Sigmoid colon (tissue), 7 donors: ENCODE measurements around the gene ANKRD10. TPM values are rescaled to one million over a fixed set of nuclear protein-coding genes. Genes with fewer than 3 reads are reported as not detected.

Experiments used
- DNase-seq: peaks from one replicate; pipeline ENCODE4 v3.0.0-alpha.2; 2019
- H3K27ac ChIP-seq, 4 donors: fragments of 200-600 bp; sonication (generic); one replicate each; pipeline ENCODE4 v1.5.1; 2016 to 2019; ENCODE audit warnings: mild to moderate bottlenecking in 1 of 4
- H3K27me3 ChIP-seq, 3 donors: fragments of 200-600 bp; sonication (generic); one replicate each; pipeline ENCODE4 v1.5.1; 2019; ENCODE audit warnings: mild to moderate bottlenecking in 1 of 3
- H3K36me3 ChIP-seq, 4 donors: fragments of 200-600 bp; sonication (generic); one replicate each; pipeline ENCODE4 v1.5.1; 2016 to 2019
- H3K4me1 ChIP-seq, 4 donors: fragments of 200-600 bp; sonication (generic); one replicate each; pipeline ENCODE4 v1.5.1; 2017 to 2019
- H3K4me3 ChIP-seq, 4 donors: fragments of 200-600 bp; sonication (generic); one replicate each; pipeline ENCODE4 v1.5.1; 2017 to 2019; ENCODE audit warnings: mild to moderate bottlenecking in 2 of 4, moderate library complexity in 1 of 4
- H3K9me3 ChIP-seq, 4 donors: fragments of 200-600 bp in 3 of 4; sonication (generic) in 3 of 4; one replicate each; pipeline versions ENCODE4 v1.5.1 to v1.6.1; 2013 to 2019
- CTCF ChIP-seq, 4 experiments: fragments of 450-650 bp in 3 of 4; fragments of 200-600 bp in 1 of 4; IDR thresholded peaks; one replicate each; pipeline ENCODE4 v1.5.1; 2016 to 2019; ENCODE audit warnings: antibody characterized with exemption in 4 of 4, mild to moderate bottlenecking in 3 of 4, moderate library complexity in 2 of 4
- EP300 ChIP-seq, 4 donors: sonication (generic); formaldehyde crosslinking; IDR thresholded peaks; one replicate each; pipeline ENCODE4 v1.6.1; 2017; ENCODE audit warnings: antibody characterized with exemption in 4 of 4
- POLR2A ChIP-seq, 2 donors: fragments of 450-650 bp; IDR thresholded peaks; one replicate each; pipeline ENCODE4 v1.6.1; 2016; ENCODE audit warnings: antibody characterized with exemption in 2 of 2, mild to moderate bottlenecking in 2 of 2, moderate library complexity in 2 of 2
- POLR2AphosphoS5 ChIP-seq, 4 donors: sonication (generic); formaldehyde crosslinking; IDR thresholded peaks; one replicate each; pipeline ENCODE4 v1.6.1; 2017; ENCODE audit warnings: antibody characterized with exemption in 4 of 4
- WGBS, 2 donors: extraction: QIAGEN DNeasy Blood & Tissue Kit; methylation state at CpG; one replicate each; pipeline ENCODE4 v1.1.7; 2013; 5-methylcytosine and 5-hydroxymethylcytosine counted together
- intact Hi-C: fragments of 100-400 bp; cut with DNase I; formaldehyde crosslinking; loops from one replicate; pipeline ENCODE4 v1.15.1; 2023
- polyA plus RNA-seq, 3 donors: library from polyadenylated mRNA; stranded (reverse); fragments of 200-250 nt; gene quantifications; one replicate each; pipeline ENCODE4 v1.2.3, GENCODE V29; 2013
- total RNA-seq, 4 donors: library from RNA; depleted of rRNA; stranded (reverse); fragments of >200 nt; gene quantifications; one replicate each; pipeline ENCODE4 v1.1.0, GENCODE V29; 2016
- donor health status: healthy with polysubstance abuse.
- donor health status: Bipolar disorder and iron deficiency.
- donor health status: healthy.

Gene ANKRD10
- total and polyA plus RNA-seq, 7 donors, result 41.4 to 179 (median 141) TPM

GRCh38 chr13:110904748-110905147, 10.1 kb downstream of the ANKRD10 start:
- DNase-seq, result no peak
- Histone ChIP-seq H3K27me3 (no peaks in the 10 kb centered on the region), H3K9me3 (no peaks in the 10 kb centered on the region), H3K27ac (no peak overlapping the region), H3K4me3 (no peak overlapping the region), H3K36me3 (peaks cover 0 to 44% (median 0%) of the 10 kb centered on the region in 4 donors), H3K4me1 (peaks cover 0 to 59% (median 41%) of the 10 kb centered on the region in 4 donors)
- TF ChIP-seq POLR2AphosphoS5 (IDR thresholded peaks at IDR 0.05) (no peak), CTCF (IDR thresholded peaks at IDR 0.05) (no peak), POLR2A (IDR thresholded peaks at IDR 0.05) (no peak), EP300 (IDR thresholded peaks at IDR 0.05) (no peak)
- WGBS, 2 donors, result 75 to 81% methylated on average over 7 of the region's 7 CpGs
- intact Hi-C loops, result no loop called here

GRCh38 chr13:110902370-110902769, 12.5 kb downstream of the ANKRD10 start:
- TF ChIP-seq POLR2A (IDR thresholded peaks at IDR 0.05), result no peak
- no peak for TF ChIP-seq EP300 (IDR thresholded peaks at IDR 0.05)
- TF ChIP-seq POLR2AphosphoS5 (IDR thresholded peaks at IDR 0.05), result no peak
- no peak for TF ChIP-seq CTCF (IDR thresholded peaks at IDR 0.05)
- no peaks in the 10 kb centered on the region for H3K27me3 ChIP-seq

GRCh38 chr13:110897521-110897920, 17.3 kb downstream of the ANKRD10 start:
- TF ChIP-seq POLR2A (IDR thresholded peaks at IDR 0.05) (no peak), POLR2AphosphoS5 (IDR thresholded peaks at IDR 0.05) (no peak), CTCF (IDR thresholded peaks at IDR 0.05) (no peak), EP300 (IDR thresholded peaks at IDR 0.05) (no peak)
- DNase-seq, result no peak
- 92 to 93% methylated on average over 6 of the region's 6 CpGs for whole genome bisulfite sequencing, 2 donors
- Histone ChIP-seq H3K4me3 (no peak overlapping the region), H3K27me3 (no peaks in the 10 kb centered on the region), H3K36me3 (peaks cover 0 to 15% (median 2%) of the 10 kb centered on the region in 4 donors), H3K9me3 (no peaks in the 10 kb centered on the region), H3K4me1 (peaks cover 0 to 18% (median 7%) of the 10 kb centered on the region in 4 donors), H3K27ac (peak overlapping the region in 1 of 4 donors; percentile 53)
- intact Hi-C loops, result no loop called here

More at GRCh38 chr13:110902370-110902769, 12.5 kb downstream of the ANKRD10 start:
- H3K4me3 ChIP-seq, result no peak overlapping the region
- no peak for DNase-seq
- H3K36me3 ChIP-seq, result peaks cover 0 to 34% (median 0%) of the 10 kb centered on the region in 4 donors
- H3K27ac ChIP-seq, result peak overlapping the region in 2 of 4 donors; percentile 38 to 45
- intact Hi-C loops, result no loop called here
- peaks cover 0 to 43% (median 19%) of the 10 kb centered on the region in 4 donors for H3K4me1 ChIP-seq
- 89 to 92% methylated on average over 2 of the region's 2 CpGs for WGBS, 2 donors
- no peaks in the 10 kb centered on the region for H3K9me3 ChIP-seq

GRCh38 chr13:110897014-110897413, 17.9 kb downstream of the ANKRD10 start:
- intact Hi-C loops, result no loop called here
- Histone ChIP-seq H3K36me3 (peaks cover 0 to 20% (median 2%) of the 10 kb centered on the region in 4 donors), H3K4me3 (no peak overlapping the region), H3K27ac (peak overlapping the region in 1 of 4 donors; percentile 53), H3K27me3 (no peaks in the 10 kb centered on the region), H3K9me3 (no peaks in the 10 kb centered on the region), H3K4me1 (peaks cover 0 to 13% (median 6%) of the 10 kb centered on the region in 4 donors)
- WGBS, 2 donors, result 92 to 97% methylated on average over 1 of the region's 1 CpG
- DNase-seq, result no peak
- TF ChIP-seq POLR2AphosphoS5 (IDR thresholded peaks at IDR 0.05), result no peak
- TF ChIP-seq CTCF (IDR thresholded peaks at IDR 0.05), result no peak
- no peak for TF ChIP-seq EP300 (IDR thresholded peaks at IDR 0.05)
- no peak for TF ChIP-seq POLR2A (IDR thresholded peaks at IDR 0.05)

- Histone ChIP-seq H3K4me3 (no peak overlapping the region), H3K4me1 (peaks cover 0 to 14% (median 6%) of the 10 kb centered on the region in 4 donors), H3K27me3 (no peaks in the 10 kb centered on the region), H3K9me3 (no peaks in the 10 kb centered on the region), H3K27ac (no peak overlapping the region), H3K36me3 (peaks cover 0 to 23% (median 2%) of the 10 kb centered on the region in 4 donors)
- no peak for DNase-seq
- intact Hi-C loops, result no loop called here
- TF ChIP-seq POLR2AphosphoS5 (IDR thresholded peaks at IDR 0.05), result no peak
- TF ChIP-seq POLR2A (IDR thresholded peaks at IDR 0.05), result no peak
- no peak for TF ChIP-seq CTCF (IDR thresholded peaks at IDR 0.05)
- no peak for TF ChIP-seq EP300 (IDR thresholded peaks at IDR 0.05)
- WGBS, 2 donors, result 80 to 81% methylated on average over 2 of the region's 2 CpGs
Observed at GRCh38 chr13:110894086-110894485, 20.8 kb downstream of the ANKRD10 start.
